ENCODE measurements around the gene UBL7. TPM values are rescaled to one million over a fixed set of nuclear protein-coding genes. Genes with fewer than 3 reads are reported as not detected.

Gene UBL7
- total RNA-seq, 1 experiment from 2014 or later: 47.5 TPM

DNA sequence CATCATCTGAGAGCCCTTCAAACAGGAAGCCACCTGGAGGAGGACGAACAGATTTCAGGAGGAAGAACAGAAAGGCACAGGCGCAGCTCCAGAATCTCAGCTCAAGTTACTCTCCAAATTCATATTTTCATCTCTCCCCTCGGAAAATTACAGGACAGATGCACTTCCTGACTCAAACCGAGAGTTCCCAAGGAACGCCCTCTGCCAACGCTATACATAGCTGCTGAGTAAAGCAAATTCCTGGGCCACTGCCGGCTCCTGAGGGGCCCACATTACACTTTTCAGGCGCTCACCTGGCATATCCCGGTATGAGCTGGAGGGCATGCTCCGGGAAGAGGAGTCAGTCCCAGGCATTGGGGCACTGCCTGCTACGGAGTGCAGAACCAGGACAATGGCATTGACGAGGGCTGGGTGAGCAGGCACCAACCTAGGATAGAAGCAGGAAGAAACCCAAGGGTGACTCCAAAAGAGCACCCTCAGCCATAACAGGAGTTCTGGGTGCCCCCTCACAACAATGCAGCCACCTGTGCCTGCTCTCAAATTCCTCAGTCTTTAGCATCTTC lies 11.2 kb downstream of the UBL7 start:
- Histone ChIP-seq H2BK12ac (ENCODE audit: insufficient read length, low read depth, low read length) (no peak overlapping the region), H2BK120ac (ENCODE audit: low read depth, low read length, poor library complexity, severe bottlenecking) (no peak overlapping the region)
- H3K9me3 Mint-ChIP-seq: no peaks in the 10 kb centered on the region

More for the DNA sequence above, 11.2 kb downstream of the UBL7 start:
- Histone ChIP-seq H3K79me2 (ENCODE audit: insufficient read depth, low read length) (no peaks in the 10 kb centered on the region), H3K27ac (ENCODE audit: insufficient read length, low read depth, low read length) (no peak overlapping the region), H2AFZ (ENCODE audit: low read length) (no peak overlapping the region), H3K4ac (ENCODE audit: low read depth, low read length) (no peak overlapping the region), H3K56ac (ENCODE audit: insufficient read length, low read depth, low read length) (no peak overlapping the region), H3K23me2 (ENCODE audit: insufficient read length, low read depth, low read length, poor library complexity, severe bottlenecking) (no peaks in the 10 kb centered on the region), H3K9me3 (ENCODE audit: control insufficient read depth, low read depth, low read length) (no peaks in the 10 kb centered on the region), H3K9ac (ENCODE audit: extremely low read depth, insufficient read length, low read length) (no peak overlapping the region), H4K91ac (ENCODE audit: insufficient read length, low read depth, low read length) (no peak overlapping the region), H4K5ac (ENCODE audit: insufficient read length, low read depth, low read length) (no peak overlapping the region), H3K27me3 (ENCODE audit: insufficient read depth, low read length) (no peaks in the 10 kb centered on the region), H3K4me2 (ENCODE audit: insufficient read depth, insufficient read length, low read length) (no peak overlapping the region), H2BK5ac (ENCODE audit: insufficient read length, low read length) (no peak overlapping the region), H3K4me1 (ENCODE audit: insufficient read depth, low read length) (peaks cover 3% of the 10 kb centered on the region; the same call in 1 of the 2 replicates), H2AK5ac (ENCODE audit: insufficient read length, low read length) (no peak overlapping the region), H2BK15ac (ENCODE audit: low read depth, low read length) (no peak overlapping the region), H3K18ac (ENCODE audit: insufficient read length, low read depth, low read length) (no peak overlapping the region), H3K79me1 (ENCODE audit: insufficient read depth, low read depth, low read length, poor library complexity, severe bottlenecking) (no peaks in the 10 kb centered on the region), H4K20me1 (ENCODE audit: control insufficient read depth, insufficient read depth, insufficient read length) (no peaks in the 10 kb centered on the region), H4K8ac (replicated peaks; ENCODE audit: insufficient read length, low read depth, low read length) (no peak overlapping the region), H2BK20ac (ENCODE audit: low read depth, low read length, poor library complexity, severe bottlenecking) (no peak overlapping the region), H3K14ac (ENCODE audit: insufficient read depth, low read length) (no peak overlapping the region), H3T11ph (ENCODE audit: low read length) (no peak overlapping the region), H3K23ac (ENCODE audit: insufficient read length, low read depth, low read length) (no peak overlapping the region)
- Mint-ChIP-seq H3K4me1 (peaks cover 15 to 16% of the 10 kb centered on the region in 2 experiments), H3K4me3 (no peak overlapping the region), H3K27me3 (ENCODE audit: low read depth) (no peaks in the 10 kb centered on the region), H3K36me3 (ENCODE audit: insufficient read depth in 1 of 3, low read depth in 3 of 3) (peaks cover 15 to 53% (median 52%) of the 10 kb centered on the region in 3 experiments; a peak in 6 of 7 replicates), H3K27ac (no peak overlapping the region)
- no CpG with 5 or more reads among the region's 12 CpGs for WGBS (ENCODE audit: extremely low coverage, insufficient read length, low lambda C conversion rate)
- TF ChIP-seq CTCF (conservative IDR thresholded peaks at IDR 0.05): no peak
- DNase-seq: no peak

Data from H9 (cell line).